Uterus (tissue), 4 donors: Measurements from ENCODE around the gene SLC25A6. TPM values are rescaled to one million over a fixed set of nuclear protein-coding genes. Genes with fewer than 3 reads are reported as not detected.

Experiments used
- DNase-seq, 2 donors: peaks; one replicate each; pipeline ENCODE4 v3.0.0-alpha.2; 2019 to 2020
- H3K27ac ChIP-seq, 2 donors: fragments of 200-600 bp; sonication (generic); 1 replicate in 1 of 2; 2 replicates in 1 of 2; pipeline ENCODE4 v1.5.1; 2016 to 2018
- H3K27me3 ChIP-seq, 2 donors: fragments of 200-600 bp; sonication (generic); one replicate each; pipeline ENCODE4 v1.5.1; 2018 to 2019; ENCODE audit warnings: control low read depth in 1 of 2
- H3K36me3 ChIP-seq, 2 donors: fragments of 200-600 bp; sonication (generic); one replicate each; pipeline ENCODE4 v1.5.1; 2019; ENCODE audit warnings: control low read depth in 1 of 2
- H3K4me1 ChIP-seq, 2 donors: fragments of 200-600 bp; sonication (generic); one replicate each; pipeline ENCODE4 v1.5.1; 2018 to 2019; ENCODE audit warnings: control low read depth in 1 of 2
- H3K4me3 ChIP-seq, 2 donors: fragments of 200-600 bp; sonication (generic); 1 replicate in 1 of 2; 2 replicates in 1 of 2; pipeline ENCODE4 v1.5.1; 2018 to 2019; ENCODE audit warnings: mild to moderate bottlenecking in 1 of 2
- H3K9me3 ChIP-seq, 2 donors: fragments of 200-600 bp; sonication (generic); one replicate each; pipeline ENCODE4 v1.5.1; 2019; ENCODE audit warnings: control low read depth in 1 of 2
- POLR2A ChIP-seq, 2 donors: fragments of 450-650 bp; IDR thresholded peaks; one replicate each; pipeline ENCODE4 v1.6.1; 2016; ENCODE audit warnings: antibody characterized with exemption in 2 of 2, mild to moderate bottlenecking in 1 of 2, moderate library complexity in 1 of 2
- intact Hi-C: fragments of 100-400 bp; cut with DNase I; formaldehyde crosslinking; loops from one replicate; pipeline ENCODE4 v1.15.1; 2023; ENCODE audit warnings: low total_unique reads
- total RNA-seq, 4 donors: library from RNA; depleted of rRNA in 3 of 4; stranded (reverse); fragments of >200 nt in 3 of 4; gene quantifications; one replicate each; pipeline versions ENCODE4 v1.1.0 to v1.2.4, GENCODE V29; 2014 to 2023
- TF ChIP-seq, protein P1 (sequence below), 4 experiments: fragments of 200-600 bp in 2 of 4; fragments of 450-650 bp in 2 of 4; sonication (generic) in 2 of 4; IDR thresholded peaks; one replicate each; pipeline ENCODE4 v1.5.1; 2016 to 2019; ENCODE audit warnings: antibody characterized with exemption in 4 of 4, mild to moderate bottlenecking in 2 of 4, moderate library complexity in 1 of 4
- donor health status: DM: yes; HTN: yes; CAD: no.

Gene SLC25A6
- total RNA-seq, 4 donors from 2014 or later, result 140 to 289 (median 207) TPM

DNA sequence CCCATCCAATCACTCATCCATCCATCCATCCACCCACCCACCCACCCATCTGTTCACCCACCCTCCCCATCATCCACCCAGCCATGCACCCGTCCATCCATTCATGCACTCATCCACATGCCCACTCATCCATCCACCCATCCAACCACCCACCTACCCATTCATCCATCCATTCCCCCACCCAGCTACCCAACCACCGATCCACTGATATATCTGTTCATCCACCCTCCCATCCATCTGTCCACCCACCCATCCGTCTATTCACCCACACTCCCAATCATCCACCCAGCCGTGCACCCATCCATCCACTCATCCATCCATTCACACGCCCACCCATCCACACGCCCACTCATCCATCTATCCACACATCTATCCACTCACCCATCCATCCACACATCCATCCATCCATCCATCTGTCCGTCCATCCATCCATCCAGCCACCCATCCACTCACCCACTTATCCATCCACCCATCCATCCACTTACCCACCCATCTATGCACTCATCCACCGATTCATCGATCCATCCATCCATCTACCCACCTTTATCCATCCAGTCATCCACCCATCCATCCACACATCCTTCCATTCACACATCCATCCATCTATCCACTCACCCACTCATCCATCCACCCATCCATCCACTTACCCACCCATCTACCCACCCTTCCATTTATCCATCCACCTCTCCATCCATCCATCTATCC lies 32.4 kb upstream of the SLC25A6 start:
- no peaks in the 10 kb centered on the region for H3K27me3 ChIP-seq
- TF ChIP-seq, protein P1, sequence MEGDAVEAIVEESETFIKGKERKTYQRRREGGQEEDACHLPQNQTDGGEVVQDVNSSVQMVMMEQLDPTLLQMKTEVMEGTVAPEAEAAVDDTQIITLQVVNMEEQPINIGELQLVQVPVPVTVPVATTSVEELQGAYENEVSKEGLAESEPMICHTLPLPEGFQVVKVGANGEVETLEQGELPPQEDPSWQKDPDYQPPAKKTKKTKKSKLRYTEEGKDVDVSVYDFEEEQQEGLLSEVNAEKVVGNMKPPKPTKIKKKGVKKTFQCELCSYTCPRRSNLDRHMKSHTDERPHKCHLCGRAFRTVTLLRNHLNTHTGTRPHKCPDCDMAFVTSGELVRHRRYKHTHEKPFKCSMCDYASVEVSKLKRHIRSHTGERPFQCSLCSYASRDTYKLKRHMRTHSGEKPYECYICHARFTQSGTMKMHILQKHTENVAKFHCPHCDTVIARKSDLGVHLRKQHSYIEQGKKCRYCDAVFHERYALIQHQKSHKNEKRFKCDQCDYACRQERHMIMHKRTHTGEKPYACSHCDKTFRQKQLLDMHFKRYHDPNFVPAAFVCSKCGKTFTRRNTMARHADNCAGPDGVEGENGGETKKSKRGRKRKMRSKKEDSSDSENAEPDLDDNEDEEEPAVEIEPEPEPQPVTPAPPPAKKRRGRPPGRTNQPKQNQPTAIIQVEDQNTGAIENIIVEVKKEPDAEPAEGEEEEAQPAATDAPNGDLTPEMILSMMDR (IDR thresholded peaks at IDR 0.05), result no peak
- no peak for DNase-seq
- H3K36me3 ChIP-seq, result no peaks in the 10 kb centered on the region
- no peaks in the 10 kb centered on the region for H3K4me1 ChIP-seq
- peaks cover 0 to 8% of the 10 kb centered on the region in 2 donors for H3K9me3 ChIP-seq
- no peak overlapping the region for H3K4me3 ChIP-seq
- intact Hi-C loops, result no loop called here
- no peak overlapping the region for H3K27ac ChIP-seq

DNA sequence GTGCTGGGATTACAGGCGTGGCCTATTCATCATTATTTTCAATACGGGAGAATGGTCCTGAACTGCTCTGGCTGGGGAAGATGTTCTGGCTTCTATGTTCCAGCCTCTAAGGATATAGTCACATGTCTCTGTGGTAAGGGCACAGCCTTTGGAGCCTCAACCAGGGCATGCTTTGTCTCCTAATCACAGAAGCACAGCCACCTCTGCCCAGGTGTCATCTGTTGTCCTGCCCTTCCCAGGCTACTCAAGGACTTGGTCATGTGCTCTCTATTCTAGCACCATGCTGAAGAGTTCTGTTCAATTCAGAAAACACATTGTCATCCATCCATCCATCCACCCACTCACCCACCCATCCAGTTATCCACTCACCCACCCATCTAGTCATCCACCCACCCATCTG lies 31.3 kb upstream of the SLC25A6 start:
- Histone ChIP-seq H3K9me3 (peaks cover 0 to 8% of the 10 kb centered on the region in 2 donors), H3K4me3 (no peak overlapping the region)
- DNase-seq, result no peak

DNA sequence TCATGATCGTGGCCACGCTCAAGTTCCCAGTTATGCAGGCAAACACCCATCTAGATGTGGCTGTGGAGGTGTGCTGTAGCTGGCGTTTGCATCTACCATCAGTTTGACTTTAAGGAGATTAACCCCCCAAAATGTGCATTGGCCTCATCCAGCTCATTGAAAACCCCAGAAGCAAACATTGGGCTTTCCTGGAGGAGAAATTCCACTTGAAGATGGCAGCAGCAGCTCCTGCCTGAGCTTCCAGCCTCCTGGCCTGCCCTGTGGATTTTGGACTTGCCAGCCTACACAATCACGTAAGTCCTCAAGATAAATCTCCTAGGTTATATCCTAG lies 30.2 kb upstream of the SLC25A6 start:
- no peak overlapping the region for H3K27ac ChIP-seq

More for the DNA sequence above, 31.3 kb upstream of the SLC25A6 start:
- Histone ChIP-seq H3K4me1 (no peaks in the 10 kb centered on the region), H3K36me3 (no peaks in the 10 kb centered on the region), H3K27ac (no peak overlapping the region), H3K27me3 (no peaks in the 10 kb centered on the region)
- intact Hi-C loops, result no loop called here
- TF ChIP-seq POLR2A (IDR thresholded peaks at IDR 0.05), result no peak
- TF ChIP-seq, protein P1 (IDR thresholded peaks at IDR 0.05), result no peak

DNA sequence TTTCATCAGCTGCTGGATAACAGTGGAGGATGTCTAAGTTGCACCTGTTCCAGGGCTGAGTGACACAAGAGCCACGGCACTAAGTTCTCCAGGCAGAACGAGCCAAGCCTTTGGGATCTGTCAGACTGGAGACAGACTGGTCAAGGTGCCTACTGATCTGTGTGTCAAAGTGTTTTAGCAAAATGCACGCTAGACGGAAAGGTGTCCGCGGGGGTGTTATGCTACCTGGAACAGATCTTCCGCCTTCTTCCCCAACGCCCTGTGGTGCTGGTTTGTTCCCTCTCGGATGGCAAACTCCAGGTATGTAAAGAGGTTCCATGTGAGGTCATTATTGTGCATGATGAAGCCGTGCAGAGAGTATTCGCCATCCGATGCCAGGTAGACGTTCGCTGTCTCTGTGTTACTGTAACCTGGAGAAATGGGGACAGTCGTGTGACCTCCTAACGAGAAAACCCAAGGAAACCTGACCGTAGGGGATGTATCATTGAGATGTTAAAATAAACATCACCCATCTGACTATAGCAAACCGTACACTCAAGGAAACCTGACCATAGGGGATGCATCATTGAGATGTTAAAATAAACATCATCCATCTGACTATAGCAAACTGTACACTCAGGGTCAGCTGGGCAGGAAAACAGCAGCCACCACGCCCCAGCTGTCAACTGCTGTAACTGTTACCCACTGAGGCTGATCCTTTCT lies 29.7 kb upstream of the SLC25A6 start:
- no peaks in the 10 kb centered on the region for H3K27me3 ChIP-seq
- intact Hi-C loops, result no loop called here
- no peaks in the 10 kb centered on the region for H3K36me3 ChIP-seq
- DNase-seq, result no peak
- no peak overlapping the region for H3K27ac ChIP-seq
- H3K9me3 ChIP-seq, result peaks cover 0 to 8% of the 10 kb centered on the region in 2 donors
- H3K4me3 ChIP-seq, result no peak overlapping the region
- no peak for TF ChIP-seq POLR2A (IDR thresholded peaks at IDR 0.05)
- TF ChIP-seq, protein P1 (IDR thresholded peaks at IDR 0.05), result no peak
- no peaks in the 10 kb centered on the region for H3K4me1 ChIP-seq

More for the DNA sequence above, 30.2 kb upstream of the SLC25A6 start:
- TF ChIP-seq, protein P1 (IDR thresholded peaks at IDR 0.05), result no peak
- no peak for TF ChIP-seq POLR2A (IDR thresholded peaks at IDR 0.05)
- no peak overlapping the region for H3K4me3 ChIP-seq
- H3K9me3 ChIP-seq, result peaks cover 0 to 8% of the 10 kb centered on the region in 2 donors
- intact Hi-C loops, result no loop called here
- no peaks in the 10 kb centered on the region for H3K36me3 ChIP-seq
- no peaks in the 10 kb centered on the region for H3K4me1 ChIP-seq
- no peaks in the 10 kb centered on the region for H3K27me3 ChIP-seq
- no peak for DNase-seq

DNA sequence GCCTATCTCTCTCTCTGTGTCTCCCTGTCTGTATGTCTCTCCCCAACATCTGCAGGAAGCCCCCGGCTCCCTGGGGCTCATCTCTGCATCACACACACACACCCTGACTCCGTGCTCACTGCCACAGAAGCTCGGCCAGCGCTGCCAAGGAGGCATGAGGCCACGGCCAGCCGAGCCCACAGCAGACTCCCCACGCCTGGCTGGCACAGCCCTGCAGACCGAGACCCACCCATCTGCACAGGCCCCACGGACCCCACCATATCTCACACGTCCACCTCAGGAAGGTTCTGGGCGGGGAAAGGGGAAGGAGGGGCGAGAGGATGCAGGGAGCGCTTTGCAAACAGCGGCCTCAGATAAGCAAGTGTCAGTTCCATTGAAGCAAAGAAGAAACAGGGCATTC lies 28.5 kb upstream of the SLC25A6 start:
- Histone ChIP-seq H3K27me3 (no peaks in the 10 kb centered on the region), H3K27ac (no peak overlapping the region), H3K4me1 (no peaks in the 10 kb centered on the region), H3K36me3 (no peaks in the 10 kb centered on the region), H3K9me3 (peaks cover 0 to 8% of the 10 kb centered on the region in 2 donors), H3K4me3 (no peak overlapping the region)
- DNase-seq, result no peak
- intact Hi-C loops, result no loop called here
- TF ChIP-seq POLR2A (IDR thresholded peaks at IDR 0.05), result no peak
- TF ChIP-seq, protein P1 (IDR thresholded peaks at IDR 0.05), result no peak
